Keratinocyte (primary cell): ENCODE results near the gene F11R. TPM values are rescaled to one million over a fixed set of nuclear protein-coding genes. Genes with fewer than 3 reads are reported as not detected.

ENCODE experiments used
- DNase-seq: peaks from one replicate; pipeline ENCODE4 v3.0.0-alpha.2; 2011; ENCODE audit warnings: low read depth, missing footprints, low spot score
- FAIRE-seq: peaks from 2 replicates; lab custom pipeline; 2011; peaks lifted over from hg19 to GRCh38; lab: Jason Lieb, UNC
- H2AFZ ChIP-seq: 2 replicates; pipeline ENCODE4 v1.6.0; 2012; ENCODE audit warnings: low read length, control low read depth, inconsistent platforms; ENCODE audit not compliant: control insufficient read depth
- H3K27ac ChIP-seq: 2 replicates; pipeline ENCODE4 v1.5.1; 2011; ENCODE audit warnings: low read length; ENCODE audit not compliant: control insufficient read depth, insufficient read depth
- H3K27me3 ChIP-seq: 3 replicates; pipeline ENCODE4 v1.6.0; 2011; ENCODE audit warnings: low read length; ENCODE audit not compliant: control insufficient read depth, insufficient read depth; ENCODE audit errors: extremely low read depth
- H3K36me3 ChIP-seq, 2 experiments: 2 replicates in 1 of 2; 3 replicates in 1 of 2; pipeline ENCODE4 v1.5.1; 2011; ENCODE audit warnings: low read length in 2 of 2, mild to moderate bottlenecking in 1 of 2; ENCODE audit not compliant: control insufficient read depth in 2 of 2, insufficient read depth in 2 of 2; ENCODE audit errors: extremely low read depth in 1 of 2
- H3K4me1 ChIP-seq: 3 replicates; pipeline ENCODE4 v1.5.1; 2011; ENCODE audit warnings: low read length; ENCODE audit not compliant: control insufficient read depth, insufficient read depth; ENCODE audit errors: extremely low read depth
- H3K4me2 ChIP-seq: 3 replicates; pipeline ENCODE4 v1.6.0; 2011; ENCODE audit warnings: low read depth, low read length; ENCODE audit not compliant: control insufficient read depth, insufficient read depth; ENCODE audit errors: extremely low read depth
- H3K4me3 ChIP-seq, 3 experiments: fragments of 200-600 bp in 1 of 3; sonication (generic) in 1 of 3; 2 replicates in 2 of 3; 3 replicates in 1 of 3; pipeline ENCODE4 v1.5.1; 2011 to 2016; ENCODE audit warnings: low read length in 3 of 3, mild to moderate bottlenecking in 3 of 3, control low read depth in 2 of 3, inconsistent platforms in 1 of 3, low read depth in 1 of 3, mixed read lengths in 1 of 3, mixed run types in 1 of 3, moderate library complexity in 1 of 3; ENCODE audit not compliant: control insufficient read depth in 2 of 3, insufficient read depth in 2 of 3; ENCODE audit errors: extremely low read depth in 1 of 3
- H3K79me2 ChIP-seq: 2 replicates; pipeline ENCODE4 v1.6.0; 2012; ENCODE audit warnings: low read length; ENCODE audit not compliant: control insufficient read depth, insufficient read depth
- H3K9ac ChIP-seq: 3 replicates; pipeline ENCODE4 v1.6.0; 2011; ENCODE audit warnings: low read length; ENCODE audit not compliant: control insufficient read depth, insufficient read depth; ENCODE audit errors: extremely low read depth
- H3K9me1 ChIP-seq: 3 replicates; pipeline ENCODE4 v1.6.0; 2011; ENCODE audit warnings: low read length; ENCODE audit not compliant: control insufficient read depth, insufficient read depth; ENCODE audit errors: extremely low read depth
- H3K9me3 ChIP-seq: 2 replicates; pipeline ENCODE4 v1.5.1; 2012; ENCODE audit warnings: low read depth, low read length; ENCODE audit not compliant: control insufficient read depth
- H4K20me1 ChIP-seq: 3 replicates; pipeline ENCODE4 v1.6.0; 2011; ENCODE audit warnings: low read length; ENCODE audit not compliant: control insufficient read depth, insufficient read depth; ENCODE audit errors: extremely low read depth
- CTCF ChIP-seq, 3 experiments: IDR thresholded peaks in 1 of 3; conservative IDR thresholded peaks in 1 of 3; optimal IDR thresholded peaks in 1 of 3; 2 replicates in 2 of 3; 3 replicates in 1 of 3; pipeline versions ENCODE3 to v1.5.1; 2011; ENCODE audit warnings: low read length in 3 of 3, mild to moderate bottlenecking in 3 of 3, moderate library complexity in 2 of 3, control low read depth in 1 of 3, inconsistent platforms in 1 of 3; ENCODE audit not compliant: insufficient read depth in 2 of 3; ENCODE audit errors: extremely low read depth in 1 of 3
- EZH2 ChIP-seq: IDR thresholded peaks from one replicate; pipeline ENCODE4 v1.6.1; 2012; ENCODE audit warnings: inconsistent platforms, mild to moderate bottlenecking, low read length, moderate library complexity
- dilution Hi-C: fragments of 300-500 bp; cut with MboI; formaldehyde crosslinking; loops from one replicate; pipeline ENCODE4 v1.7.0; 2020; ENCODE audit warnings: low sequenced_read_pairs; ENCODE audit not compliant: extremely low pct_ligation_motif_present
- polyA plus RNA-seq, 5 experiments: library from polyadenylated mRNA; depleted of rRNA in 3 of 5; stranded (reverse) in 3 of 5; stranded (forward) in 1 of 5; unstranded in 1 of 5; fragments of >200 nt; gene quantifications; 1 replicate in 1 of 5; 2 replicates in 3 of 5; 3 replicates in 1 of 5; pipeline versions ENCODE4 v1.2.1 to v1.2.3, GENCODE V29; 2011 to 2012; ENCODE audit warnings: missing spikeins in 2 of 5, low read depth in 1 of 5, low replicate concordance in 1 of 5

F11R gene
- polyA plus RNA-seq, 1 donor (not counting 4 experiments of a cell fraction or from before 2014, with no cell fraction given), result 224 TPM

- no peak overlapping the region for H3K27ac ChIP-seq
Measured at GRCh38 chr1:161061419-161061818, 40.5 kb upstream of the F11R start.

GRCh38 chr1:161059293-161059692 is 38.3 kb upstream of the F11R start:
- TF ChIP-seq EZH2, result no peak
- no peak for TF ChIP-seq CTCF (optimal IDR thresholded peaks at IDR 0.05 in 1 of 3, IDR thresholded peaks at IDR 0.05 in 1 of 3, conservative IDR thresholded peaks at IDR 0.05 in 1 of 3; ENCODE audit: extremely low read depth in 1 of 3, insufficient read depth in 2 of 3, low read length in 3 of 3)
- no peaks in the 10 kb centered on the region for H3K36me3 ChIP-seq
- dilution Hi-C loops, result no loop called here
- H3K9ac ChIP-seq, result no peak overlapping the region
- H2AFZ ChIP-seq, result no peak overlapping the region
- DNase-seq (no peak), FAIRE-seq (no peak)
- H3K27ac ChIP-seq, result no peak overlapping the region
- no peaks in the 10 kb centered on the region for H3K9me1 ChIP-seq
- H3K9me3 ChIP-seq, result no peaks in the 10 kb centered on the region
- H4K20me1 ChIP-seq, result no peaks in the 10 kb centered on the region
- no peaks in the 10 kb centered on the region for H3K79me2 ChIP-seq
- no peak overlapping the region for H3K4me2 ChIP-seq
- H3K27me3 ChIP-seq, result no peaks in the 10 kb centered on the region
- H3K4me1 ChIP-seq, result no peaks in the 10 kb centered on the region
- H3K4me3 ChIP-seq, result no peak overlapping the region

More at GRCh38 chr1:161061419-161061818, 40.5 kb upstream of the F11R start:
- TF ChIP-seq EZH2 (no peak), CTCF (optimal IDR thresholded peaks at IDR 0.05 in 1 of 3, IDR thresholded peaks at IDR 0.05 in 1 of 3, conservative IDR thresholded peaks at IDR 0.05 in 1 of 3; ENCODE audit: extremely low read depth in 1 of 3, insufficient read depth in 2 of 3, low read length in 3 of 3) (no peak)
- H3K27me3 ChIP-seq, result no peaks in the 10 kb centered on the region
- H3K9ac ChIP-seq, result no peak overlapping the region
- no peaks in the 10 kb centered on the region for H3K9me3 ChIP-seq
- dilution Hi-C loops, result no loop called here
- H4K20me1 ChIP-seq, result no peaks in the 10 kb centered on the region
- DNase-seq (no peak), FAIRE-seq (no peak)
- no peaks in the 10 kb centered on the region for H3K79me2 ChIP-seq
- no peak overlapping the region for H3K4me2 ChIP-seq
- H3K4me1 ChIP-seq, result no peaks in the 10 kb centered on the region
- H2AFZ ChIP-seq, result no peak overlapping the region
- H3K36me3 ChIP-seq, result no peaks in the 10 kb centered on the region
- H3K4me3 ChIP-seq, result no peak overlapping the region
- H3K9me1 ChIP-seq, result no peaks in the 10 kb centered on the region
